22Rv1 (cell line): Measurements from ENCODE around the gene SETD7.

Experiments used
- ZFX ChIP-seq: fragments of 450-650 bp; IDR thresholded peaks from 2 replicates; pipeline ENCODE4 v1.6.1; 2017; ENCODE audit warnings: antibody characterized with exemption, borderline replicate concordance
- TF ChIP-seq, protein P1 (sequence below): fragments of 450-650 bp; IDR thresholded peaks from 2 replicates; pipeline ENCODE4 v1.5.1; 2017; ENCODE audit warnings: mild to moderate bottlenecking

DNA sequence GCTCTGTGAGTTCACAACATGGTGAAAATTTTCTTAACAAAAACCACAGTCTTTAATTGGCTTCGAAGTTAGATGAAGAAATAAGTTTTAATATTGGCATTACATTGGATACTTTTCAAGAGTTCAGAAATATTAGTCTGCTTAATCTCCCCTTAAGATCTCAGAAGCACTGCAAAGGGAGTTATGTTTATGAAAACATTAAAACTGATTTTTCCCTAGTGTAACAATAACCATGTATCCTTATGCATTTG lies 1.5 kb downstream of the SETD7 start:
- TF ChIP-seq, protein P1, sequence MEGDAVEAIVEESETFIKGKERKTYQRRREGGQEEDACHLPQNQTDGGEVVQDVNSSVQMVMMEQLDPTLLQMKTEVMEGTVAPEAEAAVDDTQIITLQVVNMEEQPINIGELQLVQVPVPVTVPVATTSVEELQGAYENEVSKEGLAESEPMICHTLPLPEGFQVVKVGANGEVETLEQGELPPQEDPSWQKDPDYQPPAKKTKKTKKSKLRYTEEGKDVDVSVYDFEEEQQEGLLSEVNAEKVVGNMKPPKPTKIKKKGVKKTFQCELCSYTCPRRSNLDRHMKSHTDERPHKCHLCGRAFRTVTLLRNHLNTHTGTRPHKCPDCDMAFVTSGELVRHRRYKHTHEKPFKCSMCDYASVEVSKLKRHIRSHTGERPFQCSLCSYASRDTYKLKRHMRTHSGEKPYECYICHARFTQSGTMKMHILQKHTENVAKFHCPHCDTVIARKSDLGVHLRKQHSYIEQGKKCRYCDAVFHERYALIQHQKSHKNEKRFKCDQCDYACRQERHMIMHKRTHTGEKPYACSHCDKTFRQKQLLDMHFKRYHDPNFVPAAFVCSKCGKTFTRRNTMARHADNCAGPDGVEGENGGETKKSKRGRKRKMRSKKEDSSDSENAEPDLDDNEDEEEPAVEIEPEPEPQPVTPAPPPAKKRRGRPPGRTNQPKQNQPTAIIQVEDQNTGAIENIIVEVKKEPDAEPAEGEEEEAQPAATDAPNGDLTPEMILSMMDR: no peak
- no peak for TF ChIP-seq ZFX
